GM18505 (cell line): Measurements from ENCODE around the gene SLC66A1.

Source experiments
- ATAC-seq: cut with Tn5 transposase; IDR thresholded peaks from one replicate; pipeline ENCODE4 v1.9.1; 2021; ENCODE audit not compliant: unreplicated experiment
- POLR2A ChIP-seq: IDR thresholded peaks from 4 replicates; pipeline ENCODE4 v1.6.1; 2011; ENCODE audit warnings: borderline replicate concordance; ENCODE audit not compliant: insufficient read depth, insufficient read length; ENCODE audit errors: extremely low read depth

The SLC66A1 gene

GRCh38 chr1:19325368-19325957 is 13.3 kb downstream of the SLC66A1 start:
- TF ChIP-seq POLR2A, result no peak
- ATAC-seq, result no peak

- no peak for ATAC-seq
- no peak for TF ChIP-seq POLR2A
These were observed 14.0 kb downstream of the SLC66A1 start for GRCh38 chr1:19325958-19326747.

- ATAC-seq, result no peak
- no peak for TF ChIP-seq POLR2A
These were observed 14.6 kb downstream of the SLC66A1 start for GRCh38 chr1:19326748-19327065.

GRCh38 chr1:19327301-19327700 is 15.2 kb downstream of the SLC66A1 start:
- TF ChIP-seq POLR2A, result no peak

GRCh38 chr1:19327736-19328135 is 15.6 kb downstream of the SLC66A1 start:
- no peak for TF ChIP-seq POLR2A
- no peak for ATAC-seq

More at GRCh38 chr1:19327301-19327700, 15.2 kb downstream of the SLC66A1 start:
- ATAC-seq, result no peak

GRCh38 chr1:19328486-19328885 is 16.4 kb downstream of the SLC66A1 start:
- TF ChIP-seq POLR2A, result no peak
- no peak for ATAC-seq

GRCh38 chr1:19329188-19329587 is 17.1 kb downstream of the SLC66A1 start:
- no peak for ATAC-seq

GRCh38 chr1:19329611-19330010 is 17.5 kb downstream of the SLC66A1 start:
- ATAC-seq, result no peak
- no peak for TF ChIP-seq POLR2A

More at GRCh38 chr1:19329188-19329587, 17.1 kb downstream of the SLC66A1 start:
- no peak for TF ChIP-seq POLR2A

- no peak for ATAC-seq
- TF ChIP-seq POLR2A, result no peak
These were observed 18.5 kb downstream of the SLC66A1 start for GRCh38 chr1:19330449-19331135.

- no peak for ATAC-seq
- TF ChIP-seq POLR2A, result no peak
These were observed 19.2 kb downstream of the SLC66A1 start for GRCh38 chr1:19331262-19331878.

- TF ChIP-seq POLR2A, result no peak
- no peak for ATAC-seq
These were observed 20.7 kb downstream of the SLC66A1 start for GRCh38 chr1:19332832-19333231.

GRCh38 chr1:19333587-19334354 is 21.6 kb downstream of the SLC66A1 start:
- no peak for ATAC-seq
- no peak for TF ChIP-seq POLR2A

GRCh38 chr1:19336543-19336942 is 24.4 kb downstream of the SLC66A1 start:
- no peak for ATAC-seq
- no peak for TF ChIP-seq POLR2A
